H1 (cell line): ENCODE measurements around the gene KBTBD13. TPM values are rescaled to one million over a fixed set of nuclear protein-coding genes. Genes with fewer than 3 reads are reported as not detected.

Source experiments
- CHD1 ChIP-seq: IDR thresholded peaks from 2 replicates; pipeline ENCODE4 v1.6.1; 2012; ENCODE audit warnings: low read depth, low read length, improper control_type of control experiment
- polyA plus RNA-seq, 7 experiments: library from polyadenylated mRNA; depleted of rRNA in 3 of 7; stranded (reverse) in 5 of 7; unstranded in 2 of 7; fragments of >200 nt in 5 of 7; fragments of 200-250 nt in 2 of 7; gene quantifications; 1 replicate in 5 of 7; 2 replicates in 1 of 7; 4 replicates in 1 of 7; pipeline versions ENCODE4 v1.2.1 to v1.2.3, GENCODE V29; 2011 to 2013; ENCODE audit warnings: missing spikeins in 2 of 7, mixed read lengths in 2 of 7
- total RNA-seq: library from RNA; stranded (reverse); fragmentation: NEBNext Ultra II Directional; extraction: Animal tissue kit (Norgen Biotek cat#: 25700); gene quantifications from 2 replicates; pipeline ENCODE4 v1.2.1, GENCODE V29; 2021

The KBTBD13 gene
- total and polyA plus RNA-seq, 2 of the 8 experiments (the other 6 are each of a cell fraction or from before 2014, with no cell fraction given) = not detected

DNA sequence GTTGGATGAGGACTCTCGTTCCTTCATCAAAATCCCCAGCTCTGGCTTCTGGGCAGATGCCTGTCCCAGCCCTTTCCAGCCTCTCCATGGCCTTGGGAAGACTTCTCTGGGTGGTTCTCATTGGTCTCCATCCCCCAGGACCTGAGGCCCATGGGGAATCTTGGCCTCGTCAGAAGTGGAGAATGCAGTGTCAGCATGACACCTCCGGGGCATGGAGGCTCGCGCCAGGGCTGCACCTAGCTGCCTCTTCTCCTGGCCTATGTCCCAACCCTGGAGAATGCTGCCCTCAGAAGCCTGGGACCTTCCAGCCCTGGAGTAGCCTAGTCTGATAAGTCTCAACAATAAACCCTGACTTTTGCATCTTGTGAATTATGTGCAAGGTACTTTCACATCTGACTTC, 3.0 kb downstream of the KBTBD13 start (continued):
- no peak for TF ChIP-seq CHD1
- TF ChIP-seq, all 59 proteins: peak for 0
